HG02840 (cell line): ENCODE data around the gene ENTPD1.
A peak's percentile ranks its signal among the peaks of the same experiment; 100 is the strongest.
"Not testable (repeated sequence)": the region's sequence is repeated elsewhere in the genome, so short reads cannot be mapped to it uniquely, and the experiment has no call there.

ENCODE experiments used
- ATAC-seq: cut with Tn5 transposase; IDR thresholded peaks from one replicate; pipeline ENCODE4 v1.9.1; 2021; ENCODE audit warnings: mild to moderate bottlenecking, moderate library complexity, moderate number of reproducible peaks; ENCODE audit not compliant: unreplicated experiment, low FRiP score

The ENTPD1 gene

DNA sequence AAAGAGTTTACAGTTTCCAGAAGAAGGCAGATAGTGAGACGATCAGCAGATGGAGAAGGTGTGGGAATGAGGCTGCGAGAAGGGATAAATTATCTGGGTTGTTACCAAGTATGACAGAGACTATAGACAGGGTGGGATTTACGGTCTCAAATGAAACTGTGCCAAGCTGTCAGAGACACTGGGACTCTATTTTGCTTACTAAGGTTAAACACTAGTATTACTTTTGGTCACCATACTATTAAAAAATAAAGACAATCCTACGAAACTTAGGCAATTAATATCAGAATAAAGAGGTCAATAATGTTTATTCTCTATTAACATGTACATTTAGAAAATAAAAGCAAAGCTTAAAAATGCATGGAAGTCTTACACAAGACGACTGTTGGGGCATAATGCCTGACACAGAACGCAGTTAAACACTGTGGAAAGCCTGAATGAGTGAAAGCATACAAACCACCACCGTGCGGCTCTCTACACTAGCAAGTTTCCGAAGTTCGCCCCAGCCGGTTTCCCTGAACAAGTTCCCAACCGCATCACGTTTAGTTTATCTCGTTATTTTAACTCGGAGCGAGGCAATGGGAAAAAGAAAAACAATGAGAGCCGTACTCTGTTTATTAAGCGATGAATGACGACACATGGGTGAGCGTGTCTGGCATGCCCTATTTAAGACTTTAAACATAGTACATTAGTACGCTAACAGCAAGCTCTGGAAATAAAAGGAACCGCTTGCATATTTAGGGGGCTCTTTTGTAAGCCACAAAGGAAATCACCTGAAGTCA, 150.9 kb downstream of the ENTPD1 start:
- peak; percentile 26 for ATAC-seq

DNA sequence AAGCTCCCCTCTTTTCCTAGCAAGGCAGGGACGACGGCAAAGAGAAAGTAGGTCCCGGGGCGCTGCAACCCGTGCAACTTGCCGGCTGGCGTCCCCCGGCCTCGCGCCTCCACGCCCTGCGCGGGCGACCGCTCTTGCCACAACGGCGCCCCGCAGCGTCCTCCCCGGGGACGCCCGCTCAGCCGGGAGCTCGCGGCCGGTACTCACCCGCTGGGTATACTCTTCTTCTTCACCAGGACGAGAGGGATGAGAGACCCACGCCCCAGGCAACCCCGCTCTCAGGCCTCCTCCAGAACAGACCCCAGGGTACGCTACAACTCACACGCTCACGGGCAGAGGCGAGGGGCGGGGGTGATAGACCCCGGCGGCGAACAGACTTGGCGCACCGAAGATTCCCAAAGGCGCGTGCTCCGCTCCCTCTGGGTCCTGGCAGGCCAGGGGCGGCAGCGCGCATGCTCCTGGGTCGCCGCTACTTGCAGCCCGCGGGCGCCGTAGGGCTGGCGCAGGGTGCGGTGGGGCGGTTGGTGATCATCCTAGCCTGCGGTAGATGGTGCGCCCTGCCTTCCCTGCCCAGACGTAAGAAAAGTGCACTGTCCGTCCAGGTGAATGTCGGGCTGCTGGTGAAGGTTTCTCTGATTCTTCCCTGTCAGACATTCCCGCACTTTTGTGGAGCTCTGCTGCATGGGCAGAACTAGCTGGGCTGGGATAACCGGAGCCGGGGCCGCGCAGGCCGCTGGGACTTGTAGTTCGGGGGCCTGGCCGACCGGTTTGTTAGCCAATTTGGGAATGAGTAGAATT, 151.7 kb downstream of the ENTPD1 start, which contains the start of gene CC2D2B:
TSS of gene CC2D2B (plus strand) at position 520 of the 798 bp plus-strand sequence. CDS start 3,349 bp downstream, outside the sequence.
- peak; percentile 81 for ATAC-seq

- no peak for ATAC-seq
Measured at GRCh38 chr10:95908450-95908849, 152.5 kb downstream of the ENTPD1 start.

- no peak for ATAC-seq
Measured at GRCh38 chr10:95909561-95909960, 153.6 kb downstream of the ENTPD1 start.

- ATAC-seq = not testable (repeated sequence)
Measured at GRCh38 chr10:95916039-95916438, 160.1 kb downstream of the ENTPD1 start.
